Peyer's patch (tissue), 4 donors: ENCODE measurements around the gene BECN2. TPM values are rescaled to one million over a fixed set of nuclear protein-coding genes. Genes with fewer than 3 reads are reported as not detected.

ENCODE experiments used
- DNase-seq, 3 donors: peaks; one replicate each; pipeline ENCODE4 v3.0.0-alpha.2; 2017 to 2019
- H3K27ac ChIP-seq, 4 donors: fragments of 200-600 bp; sonication (generic); one replicate each; pipeline ENCODE4 v1.5.1; 2016 to 2019
- H3K27me3 ChIP-seq, 2 donors: fragments of 200-600 bp; sonication (generic); one replicate each; pipeline ENCODE4 v1.5.1; 2019
- H3K36me3 ChIP-seq, 3 donors: fragments of 200-600 bp; sonication (generic); one replicate each; pipeline ENCODE4 v1.5.1; 2016 to 2019
- H3K4me1 ChIP-seq, 4 donors: fragments of 200-600 bp; sonication (generic); one replicate each; pipeline ENCODE4 v1.5.1; 2016 to 2019
- H3K4me3 ChIP-seq, 4 donors: fragments of 200-600 bp; sonication (generic); 1 replicate in 3 of 4; 2 replicates in 1 of 4; pipeline ENCODE4 v1.5.1; 2016 to 2019; ENCODE audit warnings: mild to moderate bottlenecking in 1 of 4
- H3K9me3 ChIP-seq, 4 donors: fragments of 200-600 bp; sonication (generic); one replicate each; pipeline ENCODE4 v1.5.1; 2016 to 2019; ENCODE audit warnings: mild to moderate bottlenecking in 1 of 4
- POLR2A ChIP-seq, 2 donors: fragments of 450-650 bp; IDR thresholded peaks; one replicate each; pipeline ENCODE4 v1.5.1; 2017; ENCODE audit warnings: antibody characterized with exemption in 2 of 2, mild to moderate bottlenecking in 2 of 2, moderate library complexity in 2 of 2
- total RNA-seq, 4 donors: library from RNA; depleted of rRNA; stranded (reverse); fragments of >200 nt; gene quantifications; one replicate each; pipeline ENCODE4 v1.1.0, GENCODE V29; 2016
- TF ChIP-seq, protein P1 (sequence below), 6 experiments: fragments of 450-650 bp in 4 of 6; fragments of 200-600 bp in 2 of 6; sonication (generic) in 1 of 6; IDR thresholded peaks; one replicate each; pipeline ENCODE4 v1.5.1; 2017 to 2019; ENCODE audit warnings: antibody characterized with exemption in 6 of 6, mild to moderate bottlenecking in 3 of 6, moderate library complexity in 1 of 6

The BECN2 gene
- total RNA-seq, 4 donors from 2014 or later, result not detected

DNA sequence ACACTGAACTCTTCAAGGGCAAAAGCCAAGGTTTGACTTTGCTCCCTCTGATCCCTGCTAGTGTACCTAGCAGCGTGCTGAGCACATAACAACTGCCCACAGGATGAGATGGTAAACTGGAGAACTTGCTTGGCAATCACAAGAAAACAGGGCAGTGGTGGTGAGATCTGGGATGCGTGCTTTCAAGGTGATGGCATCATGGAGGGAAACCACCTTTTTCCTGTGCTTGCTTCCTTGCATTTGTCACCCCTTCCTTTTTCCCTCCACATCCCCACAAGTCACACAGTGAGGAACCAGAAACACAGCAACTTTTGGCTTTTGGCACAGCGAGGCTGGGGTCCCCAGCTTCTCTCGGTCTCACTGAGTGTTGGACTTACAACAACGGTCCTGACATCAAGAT lies 31.4 kb upstream of the BECN2 start:
- no peaks in the 10 kb centered on the region for H3K4me1 ChIP-seq
- no peak for TF ChIP-seq POLR2A (IDR thresholded peaks at IDR 0.05)
- TF ChIP-seq, protein P1, sequence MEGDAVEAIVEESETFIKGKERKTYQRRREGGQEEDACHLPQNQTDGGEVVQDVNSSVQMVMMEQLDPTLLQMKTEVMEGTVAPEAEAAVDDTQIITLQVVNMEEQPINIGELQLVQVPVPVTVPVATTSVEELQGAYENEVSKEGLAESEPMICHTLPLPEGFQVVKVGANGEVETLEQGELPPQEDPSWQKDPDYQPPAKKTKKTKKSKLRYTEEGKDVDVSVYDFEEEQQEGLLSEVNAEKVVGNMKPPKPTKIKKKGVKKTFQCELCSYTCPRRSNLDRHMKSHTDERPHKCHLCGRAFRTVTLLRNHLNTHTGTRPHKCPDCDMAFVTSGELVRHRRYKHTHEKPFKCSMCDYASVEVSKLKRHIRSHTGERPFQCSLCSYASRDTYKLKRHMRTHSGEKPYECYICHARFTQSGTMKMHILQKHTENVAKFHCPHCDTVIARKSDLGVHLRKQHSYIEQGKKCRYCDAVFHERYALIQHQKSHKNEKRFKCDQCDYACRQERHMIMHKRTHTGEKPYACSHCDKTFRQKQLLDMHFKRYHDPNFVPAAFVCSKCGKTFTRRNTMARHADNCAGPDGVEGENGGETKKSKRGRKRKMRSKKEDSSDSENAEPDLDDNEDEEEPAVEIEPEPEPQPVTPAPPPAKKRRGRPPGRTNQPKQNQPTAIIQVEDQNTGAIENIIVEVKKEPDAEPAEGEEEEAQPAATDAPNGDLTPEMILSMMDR (IDR thresholded peaks at IDR 0.05), result no peak
- DNase-seq, result peak in 1 of 3 donors; percentile 7

DNA sequence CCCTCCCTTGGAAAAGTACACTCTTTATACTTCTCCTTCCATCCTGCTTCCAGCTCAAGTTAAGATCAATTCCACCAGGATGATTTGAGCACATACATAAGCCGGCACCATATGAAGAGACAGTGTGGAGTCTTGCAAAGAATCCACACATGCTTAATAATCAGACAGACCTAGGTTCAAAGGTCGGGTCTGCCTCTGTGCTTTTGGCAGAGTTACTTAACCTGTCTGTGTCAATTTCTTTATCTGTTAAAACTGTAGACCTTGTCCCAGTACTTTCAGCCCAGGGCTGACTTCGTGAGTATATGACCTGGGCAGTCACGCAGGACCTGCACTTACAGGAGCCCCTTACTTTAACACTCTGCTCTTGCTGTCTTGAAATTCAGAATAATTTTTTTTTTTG lies 30.2 kb upstream of the BECN2 start:
- TF ChIP-seq, protein P1 (IDR thresholded peaks at IDR 0.05), result no peak
- TF ChIP-seq POLR2A (IDR thresholded peaks at IDR 0.05), result no peak
- no peaks in the 10 kb centered on the region for H3K27me3 ChIP-seq
- no peak overlapping the region for H3K4me3 ChIP-seq
- H3K27ac ChIP-seq, result no peak overlapping the region
- no peak for DNase-seq
- H3K36me3 ChIP-seq, result no peaks in the 10 kb centered on the region
- no peaks in the 10 kb centered on the region for H3K4me1 ChIP-seq
- H3K9me3 ChIP-seq, result no peaks in the 10 kb centered on the region

More for the DNA sequence above, 31.4 kb upstream of the BECN2 start:
- Histone ChIP-seq H3K4me3 (no peak overlapping the region), H3K27ac (no peak overlapping the region), H3K27me3 (no peaks in the 10 kb centered on the region), H3K36me3 (no peaks in the 10 kb centered on the region), H3K9me3 (no peaks in the 10 kb centered on the region)

DNA sequence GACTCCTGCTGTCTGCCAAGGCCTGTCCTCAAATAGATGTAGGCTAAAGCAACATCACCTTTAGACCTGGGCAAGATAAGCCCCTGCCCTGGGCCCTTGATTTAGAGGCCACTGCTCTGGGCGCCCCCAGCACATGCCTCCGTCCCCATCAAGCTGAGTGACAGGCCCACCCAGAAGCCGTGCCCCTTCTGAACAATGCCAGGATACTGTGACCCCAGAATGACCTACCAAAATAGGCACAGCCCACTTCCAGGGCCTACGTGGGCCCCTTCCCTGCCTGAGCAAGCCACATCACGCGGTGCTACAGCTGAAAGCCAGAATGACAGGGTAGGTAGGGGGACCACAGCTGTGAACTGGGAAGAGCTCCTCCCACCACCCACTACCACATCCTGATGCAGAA lies 24.7 kb upstream of the BECN2 start:
- no peaks in the 10 kb centered on the region for H3K36me3 ChIP-seq
- DNase-seq, result no peak
- H3K4me3 ChIP-seq, result no peak overlapping the region
- H3K27me3 ChIP-seq, result no peaks in the 10 kb centered on the region
- TF ChIP-seq, protein P1 (IDR thresholded peaks at IDR 0.05), result no peak
- no peak for TF ChIP-seq POLR2A (IDR thresholded peaks at IDR 0.05)
- no peaks in the 10 kb centered on the region for H3K9me3 ChIP-seq
- no peaks in the 10 kb centered on the region for H3K4me1 ChIP-seq
- H3K27ac ChIP-seq, result no peak overlapping the region

DNA sequence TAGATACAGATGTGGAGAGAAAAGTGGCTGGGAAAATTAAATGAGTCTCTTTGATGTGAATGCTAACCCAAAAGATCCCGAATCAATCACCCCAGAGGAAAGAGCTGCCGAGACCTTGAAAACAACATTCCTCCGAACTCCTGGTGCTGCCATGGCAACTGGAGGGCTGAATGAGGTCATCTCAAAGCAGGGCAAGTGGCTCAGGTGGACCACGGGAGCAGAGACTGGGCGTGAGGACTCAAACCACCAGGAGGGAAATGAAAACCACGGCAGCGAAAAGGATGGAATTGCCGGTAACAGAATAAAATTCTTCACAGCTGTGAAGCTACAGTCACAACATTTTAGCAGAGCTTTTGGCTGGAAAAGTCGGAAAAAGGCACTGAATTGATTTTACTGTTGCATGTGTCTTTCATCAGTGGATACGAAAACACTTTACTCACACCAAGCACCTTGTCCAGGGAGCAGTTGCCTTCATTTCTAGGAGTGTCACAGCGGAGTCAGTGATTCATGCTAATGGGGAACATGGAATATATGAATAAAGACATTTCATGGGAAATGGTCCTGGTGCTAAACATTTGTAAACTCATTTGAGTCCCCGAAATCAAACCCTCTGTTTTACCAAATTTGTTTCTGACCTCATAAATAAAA lies 23.2 kb upstream of the BECN2 start:
- H3K9me3 ChIP-seq, result no peaks in the 10 kb centered on the region
- no peak overlapping the region for H3K27ac ChIP-seq
- H3K4me1 ChIP-seq, result no peaks in the 10 kb centered on the region
- no peaks in the 10 kb centered on the region for H3K27me3 ChIP-seq
- no peak for TF ChIP-seq POLR2A (IDR thresholded peaks at IDR 0.05)
- TF ChIP-seq, protein P1 (IDR thresholded peaks at IDR 0.05), result no peak
- no peaks in the 10 kb centered on the region for H3K36me3 ChIP-seq
- DNase-seq, result no peak
- no peak overlapping the region for H3K4me3 ChIP-seq

DNA sequence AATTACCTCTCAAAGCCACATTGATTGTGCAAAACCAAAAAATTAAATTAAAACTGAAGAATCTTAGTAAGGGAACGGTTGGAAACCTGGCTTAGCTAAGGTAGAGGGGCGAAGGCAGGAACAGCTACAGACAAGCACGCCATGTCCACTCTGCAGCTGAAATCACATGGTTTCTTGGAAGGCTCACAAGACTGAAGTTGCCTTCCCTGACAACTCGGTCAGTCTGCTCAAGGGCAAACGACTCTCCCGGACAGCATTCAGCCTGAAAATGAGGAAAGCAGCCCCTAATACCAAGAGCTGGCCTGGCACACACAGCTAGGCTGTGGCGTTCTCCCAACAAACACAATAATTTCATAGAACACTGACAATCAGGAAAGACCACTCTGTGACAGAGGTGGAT lies 22.7 kb upstream of the BECN2 start:
- Histone ChIP-seq H3K36me3 (no peaks in the 10 kb centered on the region), H3K4me3 (no peak overlapping the region), H3K27ac (no peak overlapping the region), H3K9me3 (no peaks in the 10 kb centered on the region), H3K4me1 (no peaks in the 10 kb centered on the region), H3K27me3 (no peaks in the 10 kb centered on the region)
- no peak for DNase-seq
- no peak for TF ChIP-seq POLR2A (IDR thresholded peaks at IDR 0.05)
- TF ChIP-seq, protein P1 (IDR thresholded peaks at IDR 0.05), result no peak

DNA sequence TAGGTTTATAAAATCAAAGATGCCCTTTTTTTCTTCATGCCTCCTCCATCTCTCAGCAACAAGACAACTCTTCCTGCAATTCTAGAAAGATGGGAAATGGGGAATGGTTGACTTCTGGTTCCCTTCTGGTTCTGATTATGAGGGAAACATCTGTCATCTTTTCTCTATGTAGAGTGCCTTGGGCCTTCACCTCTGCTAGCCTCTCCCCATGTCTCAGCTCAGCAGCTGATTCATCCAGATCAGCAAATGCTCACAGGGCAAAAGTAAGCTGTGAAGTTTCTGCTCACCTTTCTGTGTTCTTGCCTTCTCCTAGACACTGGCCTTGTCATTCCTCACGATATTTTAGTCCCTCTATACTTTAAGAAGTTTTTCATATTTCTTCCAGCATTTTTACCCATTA lies 17.8 kb upstream of the BECN2 start:
- TF ChIP-seq POLR2A (IDR thresholded peaks at IDR 0.05), result no peak
- TF ChIP-seq, protein P1 (IDR thresholded peaks at IDR 0.05), result no peak
- H3K36me3 ChIP-seq, result no peaks in the 10 kb centered on the region
- H3K4me1 ChIP-seq, result no peaks in the 10 kb centered on the region
- no peaks in the 10 kb centered on the region for H3K27me3 ChIP-seq
- no peak overlapping the region for H3K4me3 ChIP-seq
- H3K27ac ChIP-seq, result no peak overlapping the region
- DNase-seq, result no peak
- H3K9me3 ChIP-seq, result no peaks in the 10 kb centered on the region
